GM23338 (cell line): ENCODE data around the gene CEACAM16. TPM values are rescaled to one million over a fixed set of nuclear protein-coding genes. Genes with fewer than 3 reads are reported as not detected.

Source experiments
- ATAC-seq: fragments of 200-7000 bp; cut with Tn5 transposase; 3 replicates; pipeline ENCODE4 v1.9.1; 2020
- DNase-seq: peaks from one replicate; pipeline ENCODE4 v3.0.0-alpha.2; 2015; ENCODE audit warnings: low spot score
- H2AFZ ChIP-seq: fragments of 200-600 bp; sonication (generic); 2 replicates; pipeline ENCODE4 v1.8.0; 2016; ENCODE audit warnings: antibody characterized with exemption, mild to moderate bottlenecking, moderate library complexity
- H3F3A ChIP-seq: fragments of 200-600 bp; sonication (generic); replicated peaks from 2 replicates; pipeline ENCODE4 v1.8.0; 2017; ENCODE audit warnings: antibody characterized with exemption, mixed run types, low read depth
- H3K27ac ChIP-seq: fragments of 200-600 bp; sonication (generic); 2 replicates; pipeline ENCODE4 v1.6.1; 2016; ENCODE audit warnings: low read depth
- H3K27me3 ChIP-seq: fragments of 200-600 bp; sonication (generic); 2 replicates; pipeline ENCODE4 v1.8.0; 2016; ENCODE audit warnings: mild to moderate bottlenecking, mixed run types, moderate library complexity; ENCODE audit not compliant: insufficient read depth
- H3K36me3 ChIP-seq: fragments of 200-600 bp; sonication (generic); 2 replicates; pipeline ENCODE4 v1.8.0; 2016; ENCODE audit warnings: mild to moderate bottlenecking; ENCODE audit not compliant: insufficient read depth
- H3K4me1 ChIP-seq: fragments of 200-600 bp; sonication (generic); 2 replicates; pipeline ENCODE4 v1.8.0; 2016; ENCODE audit warnings: mild to moderate bottlenecking, moderate library complexity; ENCODE audit not compliant: insufficient read depth
- H3K4me2 ChIP-seq: fragments of 200-600 bp; sonication (generic); 2 replicates; pipeline ENCODE4 v1.7.1; 2017; ENCODE audit warnings: mixed run types
- H3K4me3 ChIP-seq: fragments of 200-600 bp; sonication (generic); 2 replicates; pipeline ENCODE4 v1.6.1; 2016; ENCODE audit warnings: mixed run types
- H3K79me2 ChIP-seq: fragments of 200-600 bp; sonication (generic); replicated peaks from 2 replicates; pipeline ENCODE4 v1.8.0; 2017; ENCODE audit warnings: mild to moderate bottlenecking; ENCODE audit not compliant: insufficient read depth
- H3K9me2 ChIP-seq: fragments of 200-600 bp; sonication (generic); 2 replicates; pipeline ENCODE4 v1.8.0; 2017; ENCODE audit not compliant: insufficient read depth
- H4K20me1 ChIP-seq: fragments of 200-600 bp; sonication (generic); replicated peaks from 2 replicates; pipeline ENCODE4 v1.8.0; 2017; ENCODE audit warnings: mild to moderate bottlenecking; ENCODE audit not compliant: insufficient read depth
- H3K27ac Mint-ChIP-seq: 2 replicates; pipeline ENCODE4 v1.8.0; 2020; ENCODE audit warnings: inconsistent platforms, mild to moderate bottlenecking, moderate library complexity, mixed read lengths
- H3K27me3 Mint-ChIP-seq: 3 replicates; pipeline ENCODE4 v1.8.0; 2022; ENCODE audit warnings: low read depth, mild to moderate bottlenecking, moderate library complexity, mixed read lengths, inconsistent platforms; ENCODE audit not compliant: insufficient read depth, poor library complexity
- H3K36me3 Mint-ChIP-seq: 3 replicates; pipeline ENCODE4 v1.8.0; 2021; ENCODE audit warnings: low read depth, mild to moderate bottlenecking, inconsistent platforms, moderate library complexity, mixed read lengths
- H3K4me1 Mint-ChIP-seq: 3 replicates; pipeline ENCODE4 v1.8.0; 2020; ENCODE audit warnings: mild to moderate bottlenecking, inconsistent platforms, mixed read lengths
- H3K4me3 Mint-ChIP-seq: 3 replicates; pipeline ENCODE4 v1.8.0; 2021; ENCODE audit warnings: moderate library complexity, mild to moderate bottlenecking, inconsistent platforms, mixed read lengths
- H3K9me3 Mint-ChIP-seq: 3 replicates; pipeline ENCODE4 v1.8.0; 2020; ENCODE audit warnings: moderate library complexity, mild to moderate bottlenecking, inconsistent platforms, mixed read lengths
- CREB1 ChIP-seq: fragments of 250-450 bp; sonication (Bioruptor Pico); IDR thresholded peaks from 2 replicates; pipeline ENCODE4 v1.5.0; 2020; ENCODE audit warnings: low read depth, mild to moderate bottlenecking, moderate library complexity
- CTCF ChIP-seq, 2 experiments: fragments of 200-600 bp in 1 of 2; sonication (generic) in 1 of 2; conservative IDR thresholded peaks; 2 replicates each; pipeline versions ENCODE4 v1.5.1 to v1.6.1; 2016 to 2017; ENCODE audit warnings: antibody characterized with exemption in 2 of 2, low read depth in 2 of 2, mild to moderate bottlenecking in 2 of 2, moderate library complexity in 1 of 2
- ETS1 ChIP-seq: IDR thresholded peaks from 2 replicates; pipeline ENCODE4 v1.6.1; 2016; ENCODE audit warnings: antibody characterized with exemption
- EZH2phosphoT487 ChIP-seq: fragments of 200-600 bp; sonication (generic); IDR thresholded peaks from one replicate; pipeline ENCODE4 v1.8.1; 2018; ENCODE audit warnings: antibody characterized with exemption; ENCODE audit not compliant: unreplicated experiment
- JUNB ChIP-seq: IDR thresholded peaks from one replicate; pipeline ENCODE4 v1.6.1; 2016; ENCODE audit warnings: antibody characterized with exemption; ENCODE audit not compliant: unreplicated experiment
- NANOG ChIP-seq: IDR thresholded peaks from 2 replicates; pipeline ENCODE4 v1.6.1; 2016; ENCODE audit warnings: antibody characterized with exemption, borderline replicate concordance
- POLR2AphosphoS5 ChIP-seq: IDR thresholded peaks from 2 replicates; pipeline ENCODE4 v1.6.1; 2016; ENCODE audit warnings: antibody characterized with exemption, low read depth
- REST ChIP-seq: IDR thresholded peaks from one replicate; pipeline ENCODE4 v1.6.1; 2018; ENCODE audit warnings: antibody characterized with exemption; ENCODE audit not compliant: unreplicated experiment
- STAT1 ChIP-seq: IDR thresholded peaks from one replicate; pipeline ENCODE4 v1.6.1; 2016; ENCODE audit warnings: antibody characterized with exemption; ENCODE audit not compliant: unreplicated experiment
- ZNF114 ChIP-seq: fragments of 250-450 bp; sonication (Bioruptor Pico); IDR thresholded peaks from 2 replicates; pipeline ENCODE4 v1.5.0; 2020; ENCODE audit warnings: mild to moderate bottlenecking, moderate library complexity
- ZNF331 ChIP-seq: fragments of 250-450 bp; sonication (Bioruptor Pico); IDR thresholded peaks from 2 replicates; pipeline ENCODE4 v1.5.0; 2020; ENCODE audit warnings: low read depth, mild to moderate bottlenecking, moderate library complexity
- polyA plus RNA-seq: library from polyadenylated mRNA; unstranded; fragments of >200 nt; fragmentation: Nextera tagmentation; extraction: Ambion mirVana; gene quantifications from 2 replicates; pipeline ENCODE4 v1.2.1, GENCODE V29; 2016
- total RNA-seq: library from RNA; depleted of rRNA; stranded (reverse); fragments of >200 nt; shearing (Covaris generic); gene quantifications from 2 replicates; pipeline ENCODE4 v1.2.3, GENCODE V29; 2014

Gene CEACAM16
- total and polyA plus RNA-seq, 2 experiments from 2014 or later: not detected

- TF ChIP-seq ETS1 (no peak), EZH2phosphoT487 (no peak), JUNB (no peak), ZNF114 (CRISPR knock-in tag) (no peak), CREB1 (CRISPR knock-in tag) (no peak), NANOG (no peak), CTCF (conservative IDR thresholded peaks at IDR 0.05; ENCODE audit: low read depth in 2 of 2) (no peak), STAT1 (no peak), REST (no peak)
These were observed 25.4 kb upstream of the CEACAM16 start (continued) for GRCh38 chr19:44673510-44673909.

- no peaks in the 10 kb centered on the region for H3K79me2 ChIP-seq
- no peak overlapping the region for H3K4me3 ChIP-seq
- H2AFZ ChIP-seq: no peak overlapping the region
- TF ChIP-seq ZNF331 (CRISPR knock-in tag): no peak
- TF ChIP-seq JUNB: no peak
- TF ChIP-seq STAT1: no peak
- TF ChIP-seq NANOG: no peak
- no peak for TF ChIP-seq POLR2AphosphoS5
- no peak for TF ChIP-seq EZH2phosphoT487
- H3K4me2 ChIP-seq: no peak overlapping the region
- H3K36me3 ChIP-seq: no peaks in the 10 kb centered on the region
- H3K27ac ChIP-seq: no peak overlapping the region
- no peaks in the 10 kb centered on the region for H3K4me1 ChIP-seq
- H3K9me3 Mint-ChIP-seq: no peaks in the 10 kb centered on the region; the same call in 2 of the 3 replicates
- DNase-seq (no peak), ATAC-seq (no peak)
- peaks cover 2% of the 10 kb centered on the region; the same call in 2 of the 3 replicates for H3K4me1 Mint-ChIP-seq
- H3K36me3 Mint-ChIP-seq: 0 out of 3 replicates have a peak, but pooled peaks cover 3% of the 10 kb centered on the region
- H3K27me3 Mint-ChIP-seq: peaks cover 5% of the 10 kb centered on the region
- H3K27me3 ChIP-seq: no peaks in the 10 kb centered on the region
- H3K9me2 ChIP-seq: no peaks in the 10 kb centered on the region
- no peak overlapping the region for H3K4me3 Mint-ChIP-seq
- no peak overlapping the region for H3K27ac Mint-ChIP-seq
- H3F3A ChIP-seq: no peaks in the 10 kb centered on the region
- H4K20me1 ChIP-seq: no peaks in the 10 kb centered on the region
These were observed 23.4 kb upstream of the CEACAM16 start for GRCh38 chr19:44675521-44675920.
